Measurements from ENCODE around the gene FBRSL1. TPM values are rescaled to one million over a fixed set of nuclear protein-coding genes. Genes with fewer than 3 reads are reported as not detected.

Gene FBRSL1
- total RNA-seq, 1 donor, result 3.9 TPM

GRCh38 chr12:132477703-132478432 lies 12.1 kb upstream of the FBRSL1 start:
- DNase-seq (ENCODE audit: low read depth), result no peak
- TF ChIP-seq, protein P1, sequence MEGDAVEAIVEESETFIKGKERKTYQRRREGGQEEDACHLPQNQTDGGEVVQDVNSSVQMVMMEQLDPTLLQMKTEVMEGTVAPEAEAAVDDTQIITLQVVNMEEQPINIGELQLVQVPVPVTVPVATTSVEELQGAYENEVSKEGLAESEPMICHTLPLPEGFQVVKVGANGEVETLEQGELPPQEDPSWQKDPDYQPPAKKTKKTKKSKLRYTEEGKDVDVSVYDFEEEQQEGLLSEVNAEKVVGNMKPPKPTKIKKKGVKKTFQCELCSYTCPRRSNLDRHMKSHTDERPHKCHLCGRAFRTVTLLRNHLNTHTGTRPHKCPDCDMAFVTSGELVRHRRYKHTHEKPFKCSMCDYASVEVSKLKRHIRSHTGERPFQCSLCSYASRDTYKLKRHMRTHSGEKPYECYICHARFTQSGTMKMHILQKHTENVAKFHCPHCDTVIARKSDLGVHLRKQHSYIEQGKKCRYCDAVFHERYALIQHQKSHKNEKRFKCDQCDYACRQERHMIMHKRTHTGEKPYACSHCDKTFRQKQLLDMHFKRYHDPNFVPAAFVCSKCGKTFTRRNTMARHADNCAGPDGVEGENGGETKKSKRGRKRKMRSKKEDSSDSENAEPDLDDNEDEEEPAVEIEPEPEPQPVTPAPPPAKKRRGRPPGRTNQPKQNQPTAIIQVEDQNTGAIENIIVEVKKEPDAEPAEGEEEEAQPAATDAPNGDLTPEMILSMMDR (IDR thresholded peaks at IDR 0.05; ENCODE audit: insufficient read depth, low read depth, low read length), result no peak
- H3K4me3 ChIP-seq (ENCODE audit: low read depth, low read length), result no peak overlapping the region

DNA sequence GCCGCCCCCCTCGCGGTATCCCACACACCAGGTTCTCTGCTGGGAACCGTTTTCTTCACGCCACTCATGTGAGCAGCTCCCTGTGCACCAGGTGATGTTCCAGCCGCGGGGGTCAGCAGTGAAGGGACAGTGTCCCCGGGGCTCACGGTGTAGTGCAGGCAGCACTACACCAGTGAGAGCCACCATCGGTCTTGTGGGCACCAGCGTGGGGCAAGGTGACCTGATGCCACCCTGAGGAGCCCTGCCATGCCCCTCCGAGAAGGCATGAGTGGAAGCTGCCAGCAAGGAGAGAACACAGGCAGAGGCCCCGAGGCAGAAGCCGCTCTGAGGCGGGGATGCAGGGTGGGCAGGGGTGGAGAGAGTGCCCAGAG lies 11.5 kb upstream of the FBRSL1 start:
- H3K4me3 ChIP-seq (ENCODE audit: low read depth, low read length), result no peak overlapping the region
- no peak for DNase-seq (ENCODE audit: low read depth)
- TF ChIP-seq, protein P1 (IDR thresholded peaks at IDR 0.05; ENCODE audit: insufficient read depth, low read depth, low read length), result no peak

GRCh38 chr12:132478845-132479244 lies 11.1 kb upstream of the FBRSL1 start:
- no peak for DNase-seq (ENCODE audit: low read depth)
- TF ChIP-seq, protein P1 (IDR thresholded peaks at IDR 0.05; ENCODE audit: insufficient read depth, low read depth, low read length), result no peak
- H3K4me3 ChIP-seq (ENCODE audit: low read depth, low read length), result no peak overlapping the region

DNA sequence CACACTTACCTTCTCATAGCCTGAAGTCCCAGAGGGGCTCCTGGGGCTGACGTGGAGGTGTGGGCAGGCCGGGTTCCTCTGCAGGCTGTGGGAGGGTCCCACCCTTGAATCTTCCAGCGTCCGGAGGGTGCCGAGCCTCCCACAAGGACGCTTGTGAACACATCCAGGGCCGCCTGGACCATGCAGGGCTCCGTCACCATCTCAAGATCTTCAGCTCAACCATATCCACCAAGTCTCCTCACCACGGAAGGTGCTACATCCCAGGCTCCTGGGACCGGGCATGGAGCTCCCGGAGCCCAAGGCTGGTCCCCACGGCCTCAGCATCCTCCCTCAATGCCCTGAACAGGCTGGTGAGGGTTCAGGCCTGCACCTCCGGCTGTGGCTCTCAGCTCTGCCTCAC lies 10.7 kb upstream of the FBRSL1 start:
- H3K4me3 ChIP-seq (ENCODE audit: low read depth, low read length), result no peak overlapping the region
- DNase-seq (ENCODE audit: low read depth), result no peak
- TF ChIP-seq, protein P1 (IDR thresholded peaks at IDR 0.05; ENCODE audit: insufficient read depth, low read depth, low read length), result no peak

DNA sequence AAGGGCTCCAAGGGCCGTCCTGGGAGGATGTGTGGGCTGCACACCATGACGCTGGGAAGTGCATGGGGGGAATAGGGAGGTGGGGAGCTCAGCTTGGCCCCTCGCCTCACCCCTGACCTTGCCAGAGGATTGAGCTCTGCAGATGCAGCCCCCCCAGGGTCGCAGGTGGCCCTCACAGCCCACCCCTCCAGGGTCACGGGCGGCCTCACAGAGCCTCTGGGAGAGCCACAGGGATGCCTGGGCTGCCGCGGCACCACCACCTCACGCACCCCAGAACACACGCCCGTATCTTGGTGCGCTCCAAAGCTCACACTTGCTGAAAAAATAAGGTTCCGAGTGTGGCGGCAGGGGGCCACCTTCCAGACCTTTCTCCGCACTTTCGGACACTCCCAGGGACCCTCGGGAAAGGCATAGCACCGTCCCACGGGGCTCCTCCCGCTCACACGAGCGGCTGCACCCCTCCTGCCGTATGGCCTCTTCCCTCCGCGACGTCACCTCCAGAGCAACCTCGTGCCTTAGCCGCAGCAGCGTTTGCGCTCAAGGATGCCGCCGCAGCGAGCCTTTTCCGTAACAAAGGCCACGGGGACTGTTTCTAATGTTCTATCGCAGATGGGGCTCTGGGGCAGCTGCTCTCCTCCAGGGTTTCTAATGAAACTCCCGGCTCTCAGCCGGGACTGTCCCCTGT lies 9.9 kb upstream of the FBRSL1 start:
- no peak overlapping the region for H3K4me3 ChIP-seq (ENCODE audit: low read depth, low read length)
- no peak for DNase-seq (ENCODE audit: low read depth)
- TF ChIP-seq, protein P1 (IDR thresholded peaks at IDR 0.05; ENCODE audit: insufficient read depth, low read depth, low read length), result no peak

GRCh38 chr12:132480623-132481132 lies 9.3 kb upstream of the FBRSL1 start:
- DNase-seq (ENCODE audit: low read depth), result no peak
- H3K4me3 ChIP-seq (ENCODE audit: low read depth, low read length), result no peak overlapping the region
- TF ChIP-seq, protein P1 (IDR thresholded peaks at IDR 0.05; ENCODE audit: insufficient read depth, low read depth, low read length), result no peak

All from fibroblast of villous mesenchyme (primary cell).